GM19193 (cell line): ENCODE measurements around the gene TMEM74B.

Source experiments
- POLR2A ChIP-seq: IDR thresholded peaks from 4 replicates; pipeline ENCODE4 v1.6.1; 2011; ENCODE audit not compliant: insufficient read depth, insufficient read length; ENCODE audit errors: extremely low read depth

The TMEM74B gene

DNA sequence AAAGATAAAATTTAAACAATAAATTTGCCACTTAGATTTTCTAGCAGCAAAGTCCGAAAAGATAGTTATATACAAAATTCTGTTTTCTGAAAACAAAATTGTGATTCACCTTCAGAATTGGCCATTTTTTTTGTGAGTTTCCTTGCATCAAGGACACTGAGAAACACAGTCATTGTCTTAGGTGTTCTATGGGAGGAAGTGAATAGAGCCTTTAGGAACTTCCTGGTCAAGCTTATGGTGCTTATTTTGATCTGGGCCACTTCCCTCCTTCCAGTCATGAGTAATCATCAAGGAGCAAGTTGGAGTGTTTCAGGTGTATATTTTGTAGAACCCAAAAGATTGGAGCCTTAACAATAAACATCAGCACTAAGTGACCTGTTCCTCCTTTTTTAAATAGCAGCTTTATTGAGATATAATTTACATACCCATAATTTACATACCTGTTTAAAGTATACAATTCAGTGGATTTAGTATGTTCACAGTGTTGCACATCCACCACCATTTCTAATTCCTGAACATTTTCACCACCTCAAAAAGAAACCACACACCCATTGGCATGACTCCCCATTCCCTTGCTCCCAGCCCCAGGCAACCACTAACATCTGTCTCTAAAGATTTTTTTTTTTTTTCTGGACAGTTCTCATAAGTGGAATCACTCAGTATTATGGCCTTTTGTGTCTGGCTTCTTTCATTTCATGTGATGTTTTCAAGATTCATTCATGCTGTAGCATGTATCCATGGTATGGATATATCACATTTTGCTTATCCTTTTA is 17.6 kb downstream of the TMEM74B start:
- no peak for TF ChIP-seq POLR2A

DNA sequence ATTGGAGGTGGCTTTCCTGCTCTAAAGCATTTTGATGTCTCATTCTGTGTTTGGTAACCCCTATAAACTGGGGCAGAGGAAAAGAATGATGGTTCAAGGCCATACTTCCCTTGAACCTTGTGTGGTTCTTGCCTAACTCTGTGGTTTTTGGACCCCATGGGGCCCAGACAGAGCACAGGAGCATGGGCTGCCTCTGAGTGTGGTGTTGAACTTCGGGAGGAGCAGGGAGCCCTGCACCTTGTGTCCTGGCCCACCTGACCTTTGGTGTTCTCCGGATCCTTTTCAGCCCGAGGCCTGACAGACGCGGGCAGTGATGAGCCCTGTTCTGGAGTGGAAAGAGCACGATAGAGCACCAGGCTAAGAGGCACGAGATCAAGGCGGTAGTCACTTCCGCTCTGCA is 18.8 kb downstream of the TMEM74B start:
- no peak for TF ChIP-seq POLR2A

DNA sequence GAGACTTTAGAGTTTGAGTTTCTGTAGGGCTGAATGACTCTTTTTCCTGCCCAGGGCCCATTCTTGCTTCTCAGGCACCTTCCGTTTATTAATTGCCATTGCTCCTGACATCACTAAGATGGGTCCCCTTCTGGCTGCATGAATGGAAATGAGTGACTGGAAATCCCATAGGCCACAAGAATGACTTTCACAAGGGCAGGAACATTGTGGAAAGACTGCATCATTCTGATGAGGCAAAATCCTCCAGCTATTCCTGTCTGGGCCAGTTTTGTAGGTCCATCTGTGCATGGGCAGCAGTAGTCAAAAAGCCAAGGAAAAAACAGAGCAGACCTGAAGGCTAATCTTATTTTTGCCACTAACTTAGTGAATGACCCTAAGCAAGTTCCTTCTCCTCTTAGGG is 19.3 kb downstream of the TMEM74B start:
- no peak for TF ChIP-seq POLR2A

DNA sequence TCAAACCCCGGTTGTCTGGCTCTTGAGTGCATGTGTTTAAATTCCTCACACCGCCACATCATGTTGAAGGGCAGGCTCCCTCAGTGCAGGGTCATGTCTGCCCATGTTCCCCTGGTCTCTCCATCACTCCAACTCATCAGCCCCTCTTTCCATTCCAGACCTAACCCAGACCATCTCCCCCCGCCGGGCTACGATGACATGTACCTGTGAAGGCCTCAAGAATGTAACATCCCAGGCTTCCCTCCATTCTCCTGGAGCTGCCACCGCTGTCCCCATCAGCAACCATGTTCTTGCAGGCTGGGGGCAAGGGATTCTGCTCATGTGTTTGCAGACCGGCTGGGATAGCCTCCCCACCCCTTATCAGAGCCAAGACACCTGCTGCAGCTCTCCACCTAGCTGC is 19.9 kb downstream of the TMEM74B start:
- TF ChIP-seq POLR2A: no peak

DNA sequence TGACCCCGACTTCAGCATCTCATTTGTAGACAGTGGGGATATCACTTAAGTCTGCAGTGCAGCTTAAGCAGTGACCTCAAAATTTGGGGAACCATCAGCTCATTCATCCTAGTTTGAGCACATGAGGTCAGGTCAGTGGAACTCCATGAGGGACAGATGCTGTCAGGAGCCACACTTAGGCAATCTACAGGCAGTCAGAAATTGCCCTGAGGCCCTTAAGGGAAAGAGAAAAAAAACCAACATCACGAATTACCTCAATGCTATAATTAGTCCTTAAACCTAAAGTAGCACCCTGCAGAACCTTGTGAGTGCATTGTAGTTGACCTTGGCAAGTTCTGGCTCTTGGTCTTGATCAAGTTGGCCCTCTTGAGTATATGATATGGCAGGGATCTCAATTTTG is 21.1 kb downstream of the TMEM74B start:
- TF ChIP-seq POLR2A: no peak

DNA sequence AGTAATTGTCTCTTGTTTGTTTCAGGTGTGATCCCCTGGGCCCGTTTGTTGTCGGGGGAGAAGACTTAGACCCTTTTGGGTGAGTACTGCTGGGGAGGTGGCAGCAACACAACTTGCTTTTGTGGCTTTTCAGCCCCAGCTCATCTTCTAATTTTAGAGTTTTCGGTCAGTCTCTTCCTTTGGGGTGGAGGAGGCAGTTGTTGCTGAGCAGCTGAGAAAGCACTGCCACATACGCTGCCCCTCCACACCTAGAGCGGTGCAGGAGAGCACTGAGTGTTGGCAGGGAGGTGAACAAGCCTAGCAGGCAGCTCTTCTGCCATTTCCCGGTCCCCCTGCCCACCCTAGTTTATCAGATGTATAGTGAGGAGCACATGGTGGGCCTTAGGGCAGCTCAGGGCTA is 21.7 kb downstream of the TMEM74B start:
- no peak for TF ChIP-seq POLR2A

DNA sequence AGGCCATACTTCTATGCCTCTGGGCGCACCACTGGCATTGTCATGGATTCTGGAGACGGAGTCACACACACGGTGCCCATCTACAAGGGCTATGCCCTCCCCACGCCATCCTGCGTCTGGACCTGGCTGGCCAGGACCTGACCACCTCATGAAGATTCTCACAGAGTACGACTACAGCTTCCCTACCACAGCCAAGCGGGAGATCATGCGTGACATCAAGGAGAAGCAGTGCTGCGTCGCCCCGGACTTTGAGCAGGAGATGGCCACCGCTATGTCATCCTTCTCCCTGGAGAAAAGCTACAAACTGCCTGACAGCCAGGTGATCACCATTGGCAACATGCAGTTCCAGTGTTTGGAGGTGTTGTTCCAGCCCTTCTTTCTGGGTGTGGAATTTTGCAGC is 23.8 kb downstream of the TMEM74B start:
- TF ChIP-seq POLR2A: no peak

DNA sequence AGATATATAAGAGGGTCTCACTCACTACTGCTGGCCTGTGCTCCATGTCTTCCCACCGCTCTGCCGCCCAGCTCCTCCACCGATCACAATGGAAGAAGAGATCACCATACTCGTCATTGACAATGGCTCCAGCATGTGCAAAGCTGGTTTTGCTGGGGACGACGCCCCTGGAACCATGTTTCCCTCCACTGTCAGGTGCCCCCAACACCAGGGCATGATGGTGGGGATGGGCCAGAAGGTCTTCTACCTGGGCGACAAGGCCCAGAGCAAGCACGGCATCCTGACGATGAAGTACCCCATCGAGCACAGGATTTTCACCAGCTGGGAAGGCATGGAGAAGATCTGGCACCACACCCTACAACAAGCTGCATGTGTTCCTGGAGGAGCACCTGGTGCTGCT is 24.3 kb downstream of the TMEM74B start:
- TF ChIP-seq POLR2A: no peak

DNA sequence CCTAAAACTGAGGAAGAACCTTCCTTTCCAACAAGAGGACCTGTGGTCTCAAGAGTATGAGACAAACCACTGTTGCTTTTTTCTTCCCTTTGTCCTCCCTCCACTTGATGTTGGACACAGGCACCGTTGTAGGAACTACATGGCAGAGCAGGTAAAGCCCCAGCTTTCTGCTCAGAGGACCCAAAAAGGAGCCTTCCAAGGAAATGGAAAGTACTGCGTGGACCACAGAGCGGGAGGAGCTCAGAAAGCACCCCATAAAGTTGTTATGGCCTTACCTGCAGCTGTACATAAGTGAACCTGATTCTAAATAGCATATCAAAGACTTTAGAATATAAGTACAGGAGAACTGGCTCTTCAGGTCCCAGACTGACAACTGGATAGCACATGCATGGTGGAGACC is 29.4 kb downstream of the TMEM74B start:
- TF ChIP-seq POLR2A: no peak

DNA sequence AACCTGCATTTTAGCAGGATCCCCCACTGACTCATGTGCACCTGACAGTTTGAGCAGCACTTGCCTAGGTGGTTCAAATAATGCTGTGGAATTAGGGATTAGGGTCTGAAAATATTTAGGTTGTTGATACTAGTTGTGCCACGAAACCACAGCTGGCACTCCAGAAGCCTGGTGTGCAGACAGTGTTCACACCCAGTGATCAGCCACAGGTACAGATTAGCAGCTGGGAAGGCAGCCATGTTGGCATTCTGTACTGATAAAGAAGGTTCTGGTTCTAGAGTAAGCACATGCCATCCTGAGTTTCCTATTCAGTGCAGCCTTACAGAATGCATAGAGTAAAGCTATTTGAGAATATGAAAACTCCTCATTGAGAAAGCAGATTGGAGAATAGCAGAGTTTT is 30.1 kb downstream of the TMEM74B start:
- no peak for TF ChIP-seq POLR2A

DNA sequence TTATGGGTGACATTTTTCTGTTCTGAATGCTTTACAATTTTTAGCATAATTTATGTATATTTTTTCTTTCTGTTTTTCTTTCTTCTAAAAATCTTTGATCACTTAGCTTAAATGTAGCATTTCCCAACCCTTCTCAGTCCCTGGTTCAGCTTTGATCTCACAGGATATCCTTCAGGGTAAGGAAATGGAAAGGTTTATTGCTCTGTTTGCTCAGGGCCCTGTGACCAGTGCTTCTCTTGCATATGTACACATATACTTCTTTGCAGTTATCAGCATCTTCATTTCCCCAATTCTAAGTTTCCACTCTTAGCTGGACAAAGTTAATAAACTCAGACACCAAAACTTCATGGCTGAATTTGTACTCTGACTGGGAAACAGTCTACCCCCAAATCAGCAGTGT is 30.6 kb downstream of the TMEM74B start:
- TF ChIP-seq POLR2A: no peak

DNA sequence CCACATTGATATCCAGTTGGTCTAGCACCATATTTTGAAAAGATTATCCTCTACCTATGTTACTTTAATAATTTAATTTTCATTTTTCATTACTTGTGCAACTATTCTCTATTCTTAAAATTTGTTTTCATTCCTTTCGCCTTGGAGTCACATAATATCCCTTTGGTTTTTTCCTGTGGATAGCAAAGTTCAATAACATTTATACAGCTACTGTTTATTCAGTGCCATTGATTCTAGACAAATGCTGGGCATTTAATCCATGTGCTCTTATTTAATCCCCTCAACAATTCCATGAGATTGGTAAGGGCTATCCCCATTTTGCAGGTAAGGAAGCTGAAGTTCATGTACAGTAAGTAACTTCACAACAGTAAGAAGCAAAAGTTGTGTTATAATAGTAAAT is 33.8 kb downstream of the TMEM74B start:
- no peak for TF ChIP-seq POLR2A

DNA sequence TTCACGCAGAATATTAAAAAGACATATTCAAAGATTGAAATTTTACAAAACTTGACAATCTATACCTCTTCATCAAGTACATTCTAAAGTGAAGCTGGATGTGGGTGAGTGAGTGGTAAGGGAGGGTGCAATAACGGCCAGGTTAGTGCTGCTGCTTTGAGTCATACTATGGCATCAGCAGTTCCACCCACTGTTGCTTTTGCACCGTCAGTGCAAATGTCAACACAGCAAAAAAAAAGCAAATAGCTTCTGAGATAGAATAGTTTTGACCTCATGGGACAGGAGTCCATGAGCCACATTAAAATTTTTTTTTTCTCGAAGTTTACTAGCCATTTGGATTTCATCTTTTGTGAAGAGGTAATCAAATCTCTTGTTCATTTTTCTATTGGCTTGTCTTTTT is 34.6 kb downstream of the TMEM74B start:
- no peak for TF ChIP-seq POLR2A

DNA sequence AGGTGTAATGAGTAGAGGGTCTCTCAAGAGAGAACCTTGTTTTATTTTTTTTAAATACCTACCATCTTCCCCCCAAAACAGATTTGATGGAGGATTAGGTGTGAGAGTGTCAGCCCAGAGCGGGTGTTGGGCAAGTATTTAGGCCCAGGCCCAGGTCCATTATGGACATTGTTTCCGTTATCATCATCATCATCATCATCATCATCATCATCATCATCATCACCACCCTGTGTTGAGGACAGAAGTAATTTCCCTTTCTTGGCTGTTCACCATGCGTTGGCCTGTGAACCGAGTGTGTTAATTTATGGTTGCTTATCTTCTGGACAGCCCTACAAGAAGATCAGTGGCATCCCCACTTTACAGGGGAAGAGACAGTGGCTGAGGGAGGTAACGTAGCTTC is 37.8 kb downstream of the TMEM74B start:
- no peak for TF ChIP-seq POLR2A

DNA sequence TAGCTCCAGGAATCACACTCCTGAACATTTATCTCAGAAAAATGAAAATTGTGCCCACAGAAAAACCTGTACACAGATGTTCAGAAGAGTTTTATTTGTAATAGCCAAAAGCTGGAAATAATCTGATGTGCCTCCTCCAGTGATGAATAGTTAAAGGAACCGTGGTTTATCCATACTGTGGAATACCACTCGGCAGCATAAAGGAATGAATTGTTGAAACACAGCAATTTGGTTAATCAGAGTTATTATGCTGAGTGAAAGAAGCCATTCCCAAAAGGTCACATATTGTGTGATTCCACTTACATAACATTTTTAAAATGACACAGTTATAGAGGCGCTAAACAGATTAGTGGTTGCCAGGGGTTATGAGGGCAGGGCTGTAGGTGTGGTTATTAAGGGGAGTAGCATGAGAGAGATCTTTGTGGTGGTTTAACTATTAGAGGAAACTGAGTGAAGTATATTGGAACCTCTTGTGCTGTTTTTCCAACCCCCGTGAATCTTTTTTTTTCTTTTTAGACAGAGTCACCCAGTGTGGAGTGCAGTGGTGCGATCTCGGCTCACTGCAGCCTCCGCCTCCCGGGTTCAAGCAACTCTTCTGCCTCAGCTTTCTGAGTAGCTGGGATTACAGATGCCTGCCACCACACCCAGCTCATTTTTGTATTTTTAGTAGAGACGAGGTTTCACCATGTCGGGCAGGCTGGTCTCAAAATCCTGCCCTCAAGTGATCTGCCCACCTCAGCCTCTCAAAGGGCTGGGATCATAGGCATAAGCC is 40.2 kb downstream of the TMEM74B start:
- no peak for TF ChIP-seq POLR2A

DNA sequence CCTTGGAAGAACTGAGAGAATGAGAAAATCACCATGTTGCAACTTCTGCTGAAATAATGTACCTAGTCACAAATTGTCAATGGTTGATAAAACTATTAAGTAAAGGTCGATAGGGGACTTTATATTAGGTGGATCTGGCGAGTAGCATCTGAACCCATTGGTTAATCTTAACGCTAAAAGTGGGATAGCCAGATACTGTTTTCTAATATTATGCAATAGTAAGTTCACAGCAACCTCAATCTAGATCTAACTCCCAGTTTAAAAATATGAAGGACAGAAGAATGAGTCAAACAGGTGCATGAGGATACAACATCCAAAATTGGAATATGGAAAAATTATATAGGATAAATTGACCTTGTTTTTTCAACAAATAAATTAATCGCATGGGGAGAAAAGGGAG is 47.5 kb downstream of the TMEM74B start:
- TF ChIP-seq POLR2A: no peak

DNA sequence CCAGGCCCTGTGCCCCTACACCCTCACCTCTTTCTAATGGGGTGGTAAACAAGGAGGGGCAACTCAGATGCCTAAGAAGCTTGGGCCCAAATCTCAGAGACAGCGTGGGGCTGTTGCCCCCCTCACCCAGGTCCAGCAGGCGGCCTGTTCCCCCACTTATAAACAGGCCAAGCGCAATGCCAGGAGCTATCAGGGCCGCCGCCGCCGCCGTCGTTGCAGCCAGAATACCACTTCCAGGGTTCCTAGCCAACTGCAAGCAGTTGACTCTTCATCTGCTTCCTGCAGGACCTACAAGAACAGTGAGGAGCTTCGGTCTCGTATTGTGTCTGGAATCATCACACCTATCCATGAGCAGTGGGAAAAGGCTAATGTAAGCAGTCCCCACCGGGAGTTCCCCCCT is 49.9 kb downstream of the TMEM74B start:
- TF ChIP-seq POLR2A: no peak

DNA sequence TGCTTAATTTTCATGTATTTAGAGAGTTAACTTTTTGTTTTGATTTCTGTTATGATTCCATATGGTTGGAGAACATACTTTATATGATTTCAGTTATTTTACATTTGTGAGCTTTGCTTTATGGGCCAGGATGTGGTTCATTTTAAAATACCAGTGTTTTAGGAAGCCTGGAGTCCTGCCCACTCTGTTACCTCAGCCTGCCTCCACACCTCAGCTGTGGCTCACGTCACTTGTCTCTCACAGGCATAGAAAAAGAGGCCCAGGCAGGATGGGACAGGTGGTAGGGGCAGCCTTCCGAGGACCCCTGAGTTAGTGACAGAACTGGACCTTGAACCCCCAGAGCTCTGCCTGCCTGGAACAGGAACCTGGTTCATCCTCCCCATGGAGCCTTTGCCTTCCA is 50.4 kb downstream of the TMEM74B start:
- no peak for TF ChIP-seq POLR2A
